Liver (tissue), 9 donors: ENCODE results near the gene PRDX1. TPM values are rescaled to one million over a fixed set of nuclear protein-coding genes. Genes with fewer than 3 reads are reported as not detected.

Source experiments
- DNase-seq: peaks from one replicate; pipeline ENCODE4 v3.0.0-alpha.2; 2017; ENCODE audit warnings: low spot score
- H3K27ac ChIP-seq, 2 donors: one replicate each; pipeline ENCODE4 v1.7.0; 2013; ENCODE audit warnings: inconsistent platforms in 2 of 2, low read length in 2 of 2, control low read depth in 1 of 2, low read depth in 1 of 2, mild to moderate bottlenecking in 1 of 2
- H3K27me3 ChIP-seq, 4 donors: one replicate each; pipeline versions ENCODE4 v1.6.1 to v1.7.0; 2013; ENCODE audit warnings: low read length in 3 of 4, inconsistent platforms in 1 of 4, mild to moderate bottlenecking in 1 of 4, moderate library complexity in 1 of 4; ENCODE audit not compliant: control insufficient read depth in 4 of 4, insufficient read depth in 4 of 4
- H3K36me3 ChIP-seq, 4 donors: one replicate each; pipeline versions ENCODE4 v1.6.1 to v1.7.0; 2013; ENCODE audit warnings: low read length in 3 of 4, mild to moderate bottlenecking in 3 of 4, low read depth in 1 of 4, moderate library complexity in 1 of 4; ENCODE audit not compliant: control insufficient read depth in 4 of 4, insufficient read depth in 3 of 4
- H3K4me1 ChIP-seq, 4 donors: one replicate each; pipeline versions ENCODE4 v1.6.1 to v1.7.0; 2013; ENCODE audit warnings: low read length in 3 of 4, mild to moderate bottlenecking in 3 of 4, moderate library complexity in 1 of 4; ENCODE audit not compliant: control insufficient read depth in 4 of 4, insufficient read depth in 4 of 4
- H3K4me3 ChIP-seq, 3 donors: one replicate each; pipeline versions ENCODE4 v1.6.1 to v1.7.0; 2013; ENCODE audit warnings: low read length in 3 of 3, control low read depth in 1 of 3, low read depth in 1 of 3, mild to moderate bottlenecking in 1 of 3
- H3K9ac ChIP-seq, 2 donors: one replicate each; pipeline ENCODE4 v1.7.0; 2013; ENCODE audit warnings: low read length in 2 of 2, mild to moderate bottlenecking in 2 of 2, moderate library complexity in 2 of 2, control low read depth in 1 of 2, low read depth in 1 of 2
- H3K9me3 ChIP-seq, 4 donors: one replicate each; pipeline versions ENCODE4 v1.6.1 to v1.7.0; 2013; ENCODE audit warnings: low read length in 3 of 4; ENCODE audit not compliant: control insufficient read depth in 4 of 4
- ATF3 ChIP-seq: IDR thresholded peaks from 2 replicates; pipeline ENCODE4 v1.6.1; 2016; ENCODE audit warnings: antibody characterized with exemption
- EGR1 ChIP-seq, 2 donors: IDR thresholded peaks; 2 replicates each; pipeline ENCODE4 v1.6.1; 2016 to 2018; ENCODE audit warnings: antibody characterized with exemption in 2 of 2, low read depth in 2 of 2
- FOXA1 ChIP-seq: IDR thresholded peaks from 2 replicates; pipeline ENCODE4 v1.6.1; 2016; ENCODE audit warnings: antibody characterized with exemption
- FOXA2 ChIP-seq: IDR thresholded peaks from 2 replicates; pipeline ENCODE4 v1.6.1; 2016; ENCODE audit warnings: antibody characterized with exemption
- GABPA ChIP-seq, 2 donors: IDR thresholded peaks in 1 of 2; conservative IDR thresholded peaks in 1 of 2; 2 replicates each; pipeline ENCODE4 v1.6.1; 2016; ENCODE audit warnings: antibody characterized with exemption in 2 of 2, mild to moderate bottlenecking in 1 of 2, moderate library complexity in 1 of 2
- HNF4A ChIP-seq, 2 donors: conservative IDR thresholded peaks; 2 replicates each; pipeline ENCODE4 v1.6.1; 2016; ENCODE audit warnings: antibody characterized with exemption in 2 of 2, mild to moderate bottlenecking in 2 of 2
- HNF4G ChIP-seq: IDR thresholded peaks from 2 replicates; pipeline ENCODE4 v1.6.1; 2016; ENCODE audit warnings: antibody characterized with exemption
- JUND ChIP-seq, 2 donors: IDR thresholded peaks; 2 replicates each; pipeline ENCODE4 v1.6.1; 2016; ENCODE audit warnings: antibody characterized with exemption in 2 of 2
- NR2F2 ChIP-seq: IDR thresholded peaks from 2 replicates; pipeline ENCODE4 v1.6.1; 2016; ENCODE audit warnings: antibody characterized with exemption
- RAD21 ChIP-seq, 2 donors: IDR thresholded peaks; 2 replicates each; pipeline ENCODE4 v1.6.1; 2016; ENCODE audit warnings: antibody characterized with exemption in 2 of 2, mild to moderate bottlenecking in 2 of 2
- RXRA ChIP-seq, 2 donors: IDR thresholded peaks; 2 replicates each; pipeline ENCODE4 v1.6.1; 2017 to 2018; ENCODE audit warnings: antibody characterized with exemption in 2 of 2, mild to moderate bottlenecking in 1 of 2
- SP1 ChIP-seq: IDR thresholded peaks from 2 replicates; pipeline ENCODE4 v1.6.1; 2018; ENCODE audit warnings: antibody characterized with exemption, mild to moderate bottlenecking
- TAF1 ChIP-seq: conservative IDR thresholded peaks from 2 replicates; pipeline ENCODE4 v1.6.1; 2016; ENCODE audit warnings: antibody characterized with exemption, mild to moderate bottlenecking
- YY1 ChIP-seq: IDR thresholded peaks from 2 replicates; pipeline ENCODE4 v1.6.1; 2016; ENCODE audit warnings: antibody characterized with exemption, mild to moderate bottlenecking
- WGBS: extraction: QIAGEN DNeasy Blood & Tissue Kit; methylation state at CpG from one replicate; pipeline ENCODE4 v1.1.7; 2013; 5-methylcytosine and 5-hydroxymethylcytosine counted together
- polyA plus RNA-seq, 2 donors: library from polyadenylated mRNA; stranded (reverse) in 1 of 2; unstranded in 1 of 2; fragments of 200-250 nt in 1 of 2; fragments of >200 nt in 1 of 2; fragmentation: Nextera tagmentation in 1 of 2; extraction: Ambion mirVana in 1 of 2; gene quantifications; one replicate each; pipeline versions ENCODE4 v1.2.1 to v1.2.3, GENCODE V29; 2013 to 2015
- total RNA-seq, 2 donors: library from RNA; depleted of rRNA; stranded (reverse); fragments of >200 nt; gene quantifications; one replicate each; pipeline ENCODE4 v1.2.3, GENCODE V29; 2014
- TF ChIP-seq, protein P1 (sequence below): fragments of 150-350 bp; IDR thresholded peaks from 2 replicates; pipeline ENCODE4 v1.5.1; 2017; ENCODE audit warnings: improper control_type of control experiment, low read depth, low read length; ENCODE audit not compliant: missing input control
- TF ChIP-seq, protein P2 (sequence below): IDR thresholded peaks from 2 replicates; pipeline ENCODE4 v1.6.1; 2016; ENCODE audit warnings: antibody characterized with exemption
- TF ChIP-seq, protein P3 (sequence below): IDR thresholded peaks from 2 replicates; pipeline ENCODE4 v1.6.1; 2016; ENCODE audit warnings: antibody characterized with exemption
- TF ChIP-seq, protein P4 (sequence below): IDR thresholded peaks from 2 replicates; pipeline ENCODE4 v1.6.1; 2016; ENCODE audit warnings: antibody characterized with exemption, mild to moderate bottlenecking
- donor health status: healthy.
- donor health status: healthy.
- donor health status: healthy.
- donor health status: healthy.
- donor health status: healthy.

Gene PRDX1
- total and polyA plus RNA-seq, 4 donors: 270 to 623 (median 397) TPM

DNA sequence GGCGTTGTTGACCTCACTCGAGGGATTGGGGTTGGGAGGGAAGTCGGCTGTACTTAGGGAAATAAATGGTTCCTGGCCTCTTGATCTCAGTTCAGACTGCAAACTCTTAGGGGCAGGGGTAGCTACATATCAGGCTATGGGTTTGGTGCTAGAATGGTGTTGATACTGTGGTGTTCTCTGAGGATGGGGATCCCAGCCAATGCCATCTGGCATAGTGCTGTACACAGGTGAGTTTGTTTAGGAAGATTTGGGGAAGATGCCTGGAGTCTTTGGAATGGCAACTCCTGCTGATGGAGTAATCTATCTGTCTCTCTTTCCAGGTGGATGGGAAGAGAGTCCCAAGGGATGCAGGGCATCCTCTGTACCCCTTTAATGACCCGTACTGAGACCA is 47.9 kb upstream of the PRDX1 start:
- Histone ChIP-seq H3K36me3 (peaks cover 9 to 45% (median 36%) of the 10 kb centered on the region in 4 donors), H3K27ac (no peak overlapping the region), H3K9ac (no peak overlapping the region), H3K9me3 (no peaks in the 10 kb centered on the region), H3K4me1 (peaks cover 0 to 3% (median 0%) of the 10 kb centered on the region in 4 donors), H3K27me3 (no peaks in the 10 kb centered on the region), H3K4me3 (no peak overlapping the region)
- DNase-seq: no peak
- TF ChIP-seq, protein P1, sequence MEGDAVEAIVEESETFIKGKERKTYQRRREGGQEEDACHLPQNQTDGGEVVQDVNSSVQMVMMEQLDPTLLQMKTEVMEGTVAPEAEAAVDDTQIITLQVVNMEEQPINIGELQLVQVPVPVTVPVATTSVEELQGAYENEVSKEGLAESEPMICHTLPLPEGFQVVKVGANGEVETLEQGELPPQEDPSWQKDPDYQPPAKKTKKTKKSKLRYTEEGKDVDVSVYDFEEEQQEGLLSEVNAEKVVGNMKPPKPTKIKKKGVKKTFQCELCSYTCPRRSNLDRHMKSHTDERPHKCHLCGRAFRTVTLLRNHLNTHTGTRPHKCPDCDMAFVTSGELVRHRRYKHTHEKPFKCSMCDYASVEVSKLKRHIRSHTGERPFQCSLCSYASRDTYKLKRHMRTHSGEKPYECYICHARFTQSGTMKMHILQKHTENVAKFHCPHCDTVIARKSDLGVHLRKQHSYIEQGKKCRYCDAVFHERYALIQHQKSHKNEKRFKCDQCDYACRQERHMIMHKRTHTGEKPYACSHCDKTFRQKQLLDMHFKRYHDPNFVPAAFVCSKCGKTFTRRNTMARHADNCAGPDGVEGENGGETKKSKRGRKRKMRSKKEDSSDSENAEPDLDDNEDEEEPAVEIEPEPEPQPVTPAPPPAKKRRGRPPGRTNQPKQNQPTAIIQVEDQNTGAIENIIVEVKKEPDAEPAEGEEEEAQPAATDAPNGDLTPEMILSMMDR: no peak
- no peak for TF ChIP-seq SP1
- TF ChIP-seq GABPA (IDR thresholded peaks at IDR 0.05 in 1 of 2, conservative IDR thresholded peaks at IDR 0.05 in 1 of 2): no peak
- no peak for TF ChIP-seq EGR1 (IDR thresholded peaks at IDR 0.05; ENCODE audit: low read depth in 2 of 2)
- no peak for TF ChIP-seq YY1
- no peak for TF ChIP-seq FOXA2
- TF ChIP-seq HNF4G: no peak
- no peak for TF ChIP-seq HNF4A (conservative IDR thresholded peaks at IDR 0.05)
- no peak for TF ChIP-seq FOXA1
- TF ChIP-seq RAD21 (IDR thresholded peaks at IDR 0.05): no peak
- no peak for TF ChIP-seq JUND (IDR thresholded peaks at IDR 0.05)
- TF ChIP-seq ATF3: no peak
- TF ChIP-seq NR2F2: no peak
- TF ChIP-seq, protein P2, sequence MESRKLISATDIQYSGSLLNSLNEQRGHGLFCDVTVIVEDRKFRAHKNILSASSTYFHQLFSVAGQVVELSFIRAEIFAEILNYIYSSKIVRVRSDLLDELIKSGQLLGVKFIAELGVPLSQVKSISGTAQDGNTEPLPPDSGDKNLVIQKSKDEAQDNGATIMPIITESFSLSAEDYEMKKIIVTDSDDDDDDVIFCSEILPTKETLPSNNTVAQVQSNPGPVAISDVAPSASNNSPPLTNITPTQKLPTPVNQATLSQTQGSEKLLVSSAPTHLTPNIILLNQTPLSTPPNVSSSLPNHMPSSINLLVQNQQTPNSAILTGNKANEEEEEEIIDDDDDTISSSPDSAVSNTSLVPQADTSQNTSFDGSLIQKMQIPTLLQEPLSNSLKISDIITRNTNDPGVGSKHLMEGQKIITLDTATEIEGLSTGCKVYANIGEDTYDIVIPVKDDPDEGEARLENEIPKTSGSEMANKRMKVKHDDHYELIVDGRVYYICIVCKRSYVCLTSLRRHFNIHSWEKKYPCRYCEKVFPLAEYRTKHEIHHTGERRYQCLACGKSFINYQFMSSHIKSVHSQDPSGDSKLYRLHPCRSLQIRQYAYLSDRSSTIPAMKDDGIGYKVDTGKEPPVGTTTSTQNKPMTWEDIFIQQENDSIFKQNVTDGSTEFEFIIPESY: no peak
- TF ChIP-seq, protein P3, sequence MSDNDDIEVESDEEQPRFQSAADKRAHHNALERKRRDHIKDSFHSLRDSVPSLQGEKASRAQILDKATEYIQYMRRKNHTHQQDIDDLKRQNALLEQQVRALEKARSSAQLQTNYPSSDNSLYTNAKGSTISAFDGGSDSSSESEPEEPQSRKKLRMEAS: no peak
- no peak for TF ChIP-seq TAF1
- no peak for TF ChIP-seq RXRA (IDR thresholded peaks at IDR 0.05)
- TF ChIP-seq, protein P4, sequence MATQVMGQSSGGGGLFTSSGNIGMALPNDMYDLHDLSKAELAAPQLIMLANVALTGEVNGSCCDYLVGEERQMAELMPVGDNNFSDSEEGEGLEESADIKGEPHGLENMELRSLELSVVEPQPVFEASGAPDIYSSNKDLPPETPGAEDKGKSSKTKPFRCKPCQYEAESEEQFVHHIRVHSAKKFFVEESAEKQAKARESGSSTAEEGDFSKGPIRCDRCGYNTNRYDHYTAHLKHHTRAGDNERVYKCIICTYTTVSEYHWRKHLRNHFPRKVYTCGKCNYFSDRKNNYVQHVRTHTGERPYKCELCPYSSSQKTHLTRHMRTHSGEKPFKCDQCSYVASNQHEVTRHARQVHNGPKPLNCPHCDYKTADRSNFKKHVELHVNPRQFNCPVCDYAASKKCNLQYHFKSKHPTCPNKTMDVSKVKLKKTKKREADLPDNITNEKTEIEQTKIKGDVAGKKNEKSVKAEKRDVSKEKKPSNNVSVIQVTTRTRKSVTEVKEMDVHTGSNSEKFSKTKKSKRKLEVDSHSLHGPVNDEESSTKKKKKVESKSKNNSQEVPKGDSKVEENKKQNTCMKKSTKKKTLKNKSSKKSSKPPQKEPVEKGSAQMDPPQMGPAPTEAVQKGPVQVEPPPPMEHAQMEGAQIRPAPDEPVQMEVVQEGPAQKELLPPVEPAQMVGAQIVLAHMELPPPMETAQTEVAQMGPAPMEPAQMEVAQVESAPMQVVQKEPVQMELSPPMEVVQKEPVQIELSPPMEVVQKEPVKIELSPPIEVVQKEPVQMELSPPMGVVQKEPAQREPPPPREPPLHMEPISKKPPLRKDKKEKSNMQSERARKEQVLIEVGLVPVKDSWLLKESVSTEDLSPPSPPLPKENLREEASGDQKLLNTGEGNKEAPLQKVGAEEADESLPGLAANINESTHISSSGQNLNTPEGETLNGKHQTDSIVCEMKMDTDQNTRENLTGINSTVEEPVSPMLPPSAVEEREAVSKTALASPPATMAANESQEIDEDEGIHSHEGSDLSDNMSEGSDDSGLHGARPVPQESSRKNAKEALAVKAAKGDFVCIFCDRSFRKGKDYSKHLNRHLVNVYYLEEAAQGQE: no peak
- 62% methylated on average over 4 of the region's 4 CpGs for WGBS
